HG03521 (cell line): Measurements from ENCODE around the gene CORO7.

Experiments
- ATAC-seq: cut with Tn5 transposase; IDR thresholded peaks from one replicate; pipeline ENCODE4 v1.9.1; 2021; ENCODE audit warnings: mild to moderate bottlenecking, moderate library complexity; ENCODE audit not compliant: unreplicated experiment

Gene CORO7

GRCh38 chr16:4416200-4417032 lies at the start of gene CORO7:
TSS of gene CORO7 (minus strand) at chr16:4416596. CDS start at chr16:4416518, 78 bp downstream.
- ATAC-seq = peak; percentile 69

DNA sequence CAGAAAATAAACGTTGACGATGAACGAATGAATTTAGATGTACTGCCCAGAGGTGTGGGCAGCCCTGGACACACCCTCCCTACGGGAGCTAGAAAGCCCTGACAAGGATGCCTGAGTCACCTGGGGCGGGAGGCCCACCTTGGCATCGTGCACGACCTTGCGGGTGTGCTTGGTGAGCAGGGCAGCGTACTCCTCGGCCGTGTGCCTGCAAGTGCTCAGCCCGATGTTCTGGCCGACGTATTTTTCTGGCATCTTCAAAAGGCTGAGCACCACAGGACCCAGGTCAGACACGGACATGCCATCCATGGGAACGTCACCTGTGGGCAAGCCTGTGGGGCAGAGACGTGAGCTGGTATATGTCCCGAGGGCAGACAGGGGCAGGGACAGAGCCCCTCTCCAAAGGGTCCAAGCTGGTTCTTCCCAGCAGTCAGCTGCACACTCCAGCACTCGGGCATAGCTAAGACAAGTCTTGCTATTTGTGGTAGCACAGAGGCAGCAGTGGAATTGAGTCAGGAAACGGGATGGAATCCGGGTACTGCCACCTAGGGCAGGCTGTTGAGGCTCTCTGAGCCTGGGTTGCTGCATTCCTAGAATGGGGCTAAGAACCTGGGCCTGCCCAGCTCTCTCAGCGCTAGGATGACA lies 47.2 kb upstream of the CORO7 start:
- no peak for ATAC-seq

- no peak for ATAC-seq
These were observed 45.1 kb upstream of the CORO7 start for GRCh38 chr16:4461250-4462085.

- no peak for ATAC-seq
These were observed 44.5 kb upstream of the CORO7 start for GRCh38 chr16:4460936-4461249.

DNA sequence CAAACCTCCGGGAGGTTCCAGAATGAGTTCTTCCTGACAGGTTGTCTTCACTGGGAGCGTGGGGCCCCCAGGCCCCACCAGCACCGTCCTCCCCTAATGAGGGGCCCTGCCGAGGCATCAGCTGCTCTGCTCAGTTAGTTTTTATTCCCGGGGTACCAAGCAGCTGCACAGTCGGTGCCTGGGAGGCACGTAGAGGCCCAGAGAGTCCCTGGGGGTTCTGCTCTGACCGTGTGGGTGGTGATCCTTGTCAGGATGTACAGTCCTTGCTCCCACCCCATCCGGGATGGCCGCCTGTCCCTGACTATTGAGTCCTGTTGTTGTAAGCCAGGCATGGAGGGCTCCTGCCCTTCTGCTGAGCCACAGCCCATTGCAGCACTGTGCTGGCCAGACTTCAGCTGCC lies 39.6 kb upstream of the CORO7 start:
- ATAC-seq = no peak

DNA sequence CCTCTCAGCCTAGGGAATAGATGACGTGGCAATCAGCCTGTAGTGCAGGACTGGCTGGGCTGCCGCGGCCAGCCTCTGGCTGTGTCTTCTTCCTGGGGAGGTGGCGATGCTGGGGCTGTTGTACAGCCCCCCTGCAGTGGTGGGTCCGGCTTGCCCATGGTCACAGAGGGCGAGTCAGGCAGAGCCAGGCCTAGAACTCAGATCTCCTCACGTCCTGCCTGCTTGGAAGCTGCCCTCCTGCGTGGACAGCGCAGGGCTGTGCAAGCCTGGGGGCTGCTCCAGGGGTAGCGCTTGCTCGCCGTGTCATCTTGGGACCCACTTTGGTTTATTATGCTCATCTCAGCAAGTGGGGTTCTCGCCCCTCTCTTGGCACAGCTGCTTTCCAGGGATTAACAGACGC lies 38.7 kb upstream of the CORO7 start:
- ATAC-seq = no peak

GRCh38 chr16:4454623-4455022 lies 38.2 kb upstream of the CORO7 start:
- ATAC-seq = no peak

DNA sequence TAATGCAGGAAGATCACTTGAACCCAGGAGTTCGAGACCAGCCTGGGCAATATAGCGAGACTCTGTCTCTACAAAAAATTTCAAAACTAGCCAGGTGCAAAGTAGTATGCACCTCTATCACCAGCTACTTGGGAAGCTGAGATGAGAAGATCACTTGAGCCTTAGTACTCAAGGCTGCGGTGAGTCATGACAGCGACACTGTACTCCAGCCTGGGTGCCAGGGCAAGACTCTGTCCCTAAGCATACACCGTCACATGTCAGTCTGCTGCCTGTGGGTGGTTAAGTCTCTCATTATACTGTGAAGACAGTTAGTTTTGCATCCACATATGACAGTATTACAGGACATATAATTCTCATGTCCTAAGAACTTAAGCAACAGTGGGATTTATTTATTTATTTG lies 36.3 kb upstream of the CORO7 start:
- no peak for ATAC-seq

DNA sequence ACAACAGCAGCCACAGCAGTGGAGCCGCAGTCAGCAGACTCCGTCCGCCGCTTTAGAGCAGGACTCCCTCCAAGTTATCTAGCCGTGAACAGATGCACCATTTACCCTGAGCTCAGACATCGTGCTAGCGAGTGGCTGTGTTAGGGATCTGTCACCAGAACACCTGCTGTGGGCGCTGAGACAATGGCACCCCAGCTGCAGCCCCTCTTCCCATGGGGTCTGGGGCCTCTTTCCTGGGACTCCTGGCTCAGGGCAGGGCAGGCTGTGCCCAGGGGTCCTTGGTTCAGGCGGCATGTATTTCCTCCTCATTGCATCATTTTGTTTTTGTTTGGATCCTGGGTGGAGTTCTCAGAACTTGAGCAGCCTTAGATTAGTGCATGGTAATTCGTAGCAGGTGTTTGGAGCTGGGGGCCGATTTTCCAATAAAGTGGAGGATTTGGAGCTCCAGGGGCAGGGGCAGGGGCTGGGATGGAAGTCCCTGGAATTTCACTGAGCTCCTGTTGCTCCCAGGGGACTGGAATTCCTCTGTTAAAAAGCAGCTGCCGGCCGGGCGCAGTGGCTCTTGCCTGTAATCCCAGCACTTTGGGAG lies 34.6 kb upstream of the CORO7 start:
- ATAC-seq = no peak

- ATAC-seq = no peak
These were observed 34.0 kb upstream of the CORO7 start for GRCh38 chr16:4450430-4450829.

- ATAC-seq = no peak
These were observed 27.6 kb upstream of the CORO7 start for GRCh38 chr16:4443986-4444385.

GRCh38 chr16:4443271-4443670 lies 26.9 kb upstream of the CORO7 start:
- ATAC-seq = no peak

DNA sequence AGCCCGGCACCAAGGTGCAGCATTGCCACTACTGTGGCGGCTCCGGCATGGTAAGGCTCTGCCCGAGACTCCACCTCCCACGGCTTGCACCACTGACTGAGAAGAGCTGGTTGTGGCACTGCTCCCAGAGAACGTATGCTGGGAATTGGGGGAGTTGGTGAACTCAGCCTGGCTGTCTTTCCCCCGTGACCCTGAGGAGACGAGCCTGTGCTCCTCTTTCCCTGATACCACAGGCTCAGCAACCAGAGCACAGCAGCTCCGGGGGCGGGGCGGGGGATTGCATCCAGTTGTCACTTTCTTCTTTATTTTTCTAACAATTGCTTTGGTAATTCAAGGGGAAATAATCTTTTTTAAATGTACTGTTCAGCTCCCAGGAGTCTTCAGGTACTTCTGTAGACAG lies 26.0 kb upstream of the CORO7 start:
- ATAC-seq = no peak

DNA sequence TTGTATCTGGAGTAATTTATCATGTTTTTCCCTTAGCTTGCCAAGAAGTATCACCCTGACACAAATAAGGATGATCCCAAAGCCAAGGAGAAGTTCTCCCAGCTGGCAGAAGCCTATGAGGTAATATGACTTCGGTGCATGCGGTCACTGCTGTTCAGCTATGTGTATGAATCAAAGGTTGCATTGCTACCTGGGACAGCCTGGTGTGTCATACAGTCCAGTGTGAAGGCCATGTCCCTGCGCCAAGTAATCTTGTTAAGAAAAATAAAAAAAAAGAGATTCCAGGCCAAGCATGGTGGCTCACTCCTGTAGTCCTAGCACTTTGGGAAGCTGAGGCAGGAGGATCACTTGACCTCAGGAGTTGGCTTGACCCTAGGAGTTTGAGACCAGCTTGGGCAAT lies 21.0 kb upstream of the CORO7 start:
- ATAC-seq = no peak

- no peak for ATAC-seq
These were observed 19.1 kb upstream of the CORO7 start for GRCh38 chr16:4435337-4436067.

DNA sequence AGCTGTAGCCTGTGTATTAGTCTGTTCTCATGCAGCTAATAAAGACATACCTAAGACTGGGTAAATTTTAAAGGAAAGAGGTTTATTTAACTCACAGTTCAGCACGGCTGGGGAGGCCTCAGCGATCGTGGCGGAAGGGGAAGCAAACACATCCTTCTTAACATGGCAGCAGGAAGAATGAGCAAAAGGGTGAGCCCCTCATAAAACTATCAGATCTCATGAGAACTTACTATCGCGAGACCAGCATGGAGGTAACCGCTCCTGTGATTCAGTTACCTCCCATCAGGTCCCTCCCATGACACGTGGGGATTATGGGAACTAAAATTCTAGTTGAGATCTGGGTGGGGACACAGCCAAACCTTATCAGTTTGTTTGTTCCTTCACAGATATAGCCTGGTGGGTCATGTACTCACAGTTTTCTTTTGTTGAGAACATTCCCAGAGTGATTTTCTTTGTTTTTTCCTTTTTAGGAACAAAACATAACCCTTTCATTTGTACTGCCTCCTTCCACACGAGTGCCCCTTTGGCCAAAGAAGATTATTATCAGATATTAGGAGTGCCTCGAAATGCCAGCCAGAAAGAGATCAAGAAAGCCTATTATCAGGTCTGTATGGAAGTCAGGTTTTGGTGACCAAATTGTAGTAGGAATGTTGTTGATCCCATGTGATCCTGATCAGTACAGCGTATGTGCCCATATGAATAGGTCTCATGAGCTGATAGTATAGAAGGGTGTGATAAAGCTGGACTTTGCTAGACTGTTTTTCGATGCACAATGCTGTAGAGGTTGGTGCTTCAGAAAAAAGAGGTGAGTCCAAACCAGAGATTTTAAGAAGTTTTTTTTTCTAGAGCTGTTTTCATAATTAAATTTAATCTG lies 17.8 kb upstream of the CORO7 start:
- no peak for ATAC-seq

GRCh38 chr16:4433228-4433627 lies 16.8 kb upstream of the CORO7 start:
- ATAC-seq = no peak

DNA sequence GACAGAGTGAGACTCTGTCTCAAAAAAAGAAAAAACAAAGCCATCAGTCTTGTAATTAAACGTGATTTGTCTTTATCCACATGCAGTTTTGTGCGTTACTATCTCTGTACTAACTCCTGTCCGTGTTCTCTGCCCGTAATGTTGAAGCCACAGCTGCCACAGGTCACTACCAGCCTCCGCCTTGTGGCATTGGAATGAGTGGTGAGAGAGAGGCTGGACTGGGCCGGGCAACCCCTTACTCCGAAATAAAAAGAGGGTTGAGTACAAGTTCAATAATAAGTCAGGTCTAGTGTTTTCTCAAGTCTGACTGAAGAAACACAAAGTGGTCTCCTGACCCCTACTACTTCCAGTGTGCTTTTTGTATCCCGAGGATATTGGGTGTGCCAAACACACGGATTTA lies 14.6 kb upstream of the CORO7 start:
- ATAC-seq = no peak

- no peak for ATAC-seq
These were observed 12.1 kb upstream of the CORO7 start for GRCh38 chr16:4428500-4428899.
